Ishikawa (cell line): ENCODE measurements around the gene STOML1.

ENCODE experiments used
- CEBPB ChIP-seq: IDR thresholded peaks from 2 replicates; pipeline ENCODE4 v1.6.1; 2012
- CREB1 ChIP-seq: IDR thresholded peaks from 2 replicates; pipeline ENCODE4 v1.6.1; 2012; ENCODE audit warnings: low read depth
- EP300 ChIP-seq: IDR thresholded peaks from 2 replicates; pipeline ENCODE4 v1.6.1; 2012; ENCODE audit warnings: borderline replicate concordance
- NFIC ChIP-seq: IDR thresholded peaks from 2 replicates; pipeline ENCODE4 v1.6.1; 2012
- RAD21 ChIP-seq: IDR thresholded peaks from 2 replicates; pipeline ENCODE4 v1.6.1; 2012; ENCODE audit warnings: low read depth
- TAF1 ChIP-seq: IDR thresholded peaks from 2 replicates; pipeline ENCODE4 v1.6.1; 2012; ENCODE audit warnings: low read depth, mild to moderate bottlenecking
- TCF12 ChIP-seq: IDR thresholded peaks from 2 replicates; pipeline ENCODE4 v1.6.1; 2012; ENCODE audit warnings: low read depth
- TEAD4 ChIP-seq: IDR thresholded peaks from 2 replicates; pipeline ENCODE4 v1.6.1; 2012
- TF ChIP-seq, protein P1 (sequence below): IDR thresholded peaks from 2 replicates; pipeline ENCODE4 v1.6.1; 2012
- TF ChIP-seq, protein P2 (sequence below): IDR thresholded peaks from 2 replicates; pipeline ENCODE4 v1.6.1; 2012
- TF ChIP-seq, protein P3 (sequence below): IDR thresholded peaks from 2 replicates; pipeline ENCODE4 v1.6.1; 2012; ENCODE audit warnings: low read depth, mild to moderate bottlenecking

DNA sequence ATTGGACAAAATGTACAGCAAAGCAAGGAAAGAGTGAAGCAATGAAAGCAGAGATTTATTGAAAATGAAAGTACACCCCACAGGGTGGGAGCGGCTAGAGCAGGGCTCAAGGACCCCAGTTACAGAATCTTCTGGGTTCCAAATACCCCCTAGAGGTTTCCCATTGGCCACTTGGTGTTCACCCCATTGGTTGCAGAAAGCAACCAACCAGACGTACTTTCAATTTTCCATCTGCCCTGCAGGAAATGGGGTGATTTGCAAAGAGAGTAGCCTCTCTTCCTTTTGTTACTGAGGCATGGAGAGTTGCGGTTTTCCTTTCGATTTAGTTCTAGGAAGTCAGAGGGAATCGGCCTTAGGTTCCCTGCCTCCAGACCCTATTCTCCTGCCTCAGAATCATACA is 4.8 kb upstream of the STOML1 start:
- no peak for TF ChIP-seq TAF1
- no peak for TF ChIP-seq CEBPB
- no peak for TF ChIP-seq CREB1
- TF ChIP-seq, protein P1, sequence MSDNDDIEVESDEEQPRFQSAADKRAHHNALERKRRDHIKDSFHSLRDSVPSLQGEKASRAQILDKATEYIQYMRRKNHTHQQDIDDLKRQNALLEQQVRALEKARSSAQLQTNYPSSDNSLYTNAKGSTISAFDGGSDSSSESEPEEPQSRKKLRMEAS = no peak
- TF ChIP-seq RAD21 = no peak
- no peak for TF ChIP-seq TEAD4
- no peak for TF ChIP-seq TCF12
- no peak for TF ChIP-seq EP300
- TF ChIP-seq, protein P2, sequence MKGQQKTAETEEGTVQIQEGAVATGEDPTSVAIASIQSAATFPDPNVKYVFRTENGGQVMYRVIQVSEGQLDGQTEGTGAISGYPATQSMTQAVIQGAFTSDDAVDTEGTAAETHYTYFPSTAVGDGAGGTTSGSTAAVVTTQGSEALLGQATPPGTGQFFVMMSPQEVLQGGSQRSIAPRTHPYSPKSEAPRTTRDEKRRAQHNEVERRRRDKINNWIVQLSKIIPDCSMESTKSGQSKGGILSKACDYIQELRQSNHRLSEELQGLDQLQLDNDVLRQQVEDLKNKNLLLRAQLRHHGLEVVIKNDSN = no peak
- TF ChIP-seq, protein P3, sequence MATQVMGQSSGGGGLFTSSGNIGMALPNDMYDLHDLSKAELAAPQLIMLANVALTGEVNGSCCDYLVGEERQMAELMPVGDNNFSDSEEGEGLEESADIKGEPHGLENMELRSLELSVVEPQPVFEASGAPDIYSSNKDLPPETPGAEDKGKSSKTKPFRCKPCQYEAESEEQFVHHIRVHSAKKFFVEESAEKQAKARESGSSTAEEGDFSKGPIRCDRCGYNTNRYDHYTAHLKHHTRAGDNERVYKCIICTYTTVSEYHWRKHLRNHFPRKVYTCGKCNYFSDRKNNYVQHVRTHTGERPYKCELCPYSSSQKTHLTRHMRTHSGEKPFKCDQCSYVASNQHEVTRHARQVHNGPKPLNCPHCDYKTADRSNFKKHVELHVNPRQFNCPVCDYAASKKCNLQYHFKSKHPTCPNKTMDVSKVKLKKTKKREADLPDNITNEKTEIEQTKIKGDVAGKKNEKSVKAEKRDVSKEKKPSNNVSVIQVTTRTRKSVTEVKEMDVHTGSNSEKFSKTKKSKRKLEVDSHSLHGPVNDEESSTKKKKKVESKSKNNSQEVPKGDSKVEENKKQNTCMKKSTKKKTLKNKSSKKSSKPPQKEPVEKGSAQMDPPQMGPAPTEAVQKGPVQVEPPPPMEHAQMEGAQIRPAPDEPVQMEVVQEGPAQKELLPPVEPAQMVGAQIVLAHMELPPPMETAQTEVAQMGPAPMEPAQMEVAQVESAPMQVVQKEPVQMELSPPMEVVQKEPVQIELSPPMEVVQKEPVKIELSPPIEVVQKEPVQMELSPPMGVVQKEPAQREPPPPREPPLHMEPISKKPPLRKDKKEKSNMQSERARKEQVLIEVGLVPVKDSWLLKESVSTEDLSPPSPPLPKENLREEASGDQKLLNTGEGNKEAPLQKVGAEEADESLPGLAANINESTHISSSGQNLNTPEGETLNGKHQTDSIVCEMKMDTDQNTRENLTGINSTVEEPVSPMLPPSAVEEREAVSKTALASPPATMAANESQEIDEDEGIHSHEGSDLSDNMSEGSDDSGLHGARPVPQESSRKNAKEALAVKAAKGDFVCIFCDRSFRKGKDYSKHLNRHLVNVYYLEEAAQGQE = no peak
- no peak for TF ChIP-seq NFIC
